Measurements from ENCODE around the gene ITIH1. TPM values are rescaled to one million over a fixed set of nuclear protein-coding genes. Genes with fewer than 3 reads are reported as not detected.

Gene ITIH1
- total RNA-seq, 1 donor from 2014 or later = not detected

DNA sequence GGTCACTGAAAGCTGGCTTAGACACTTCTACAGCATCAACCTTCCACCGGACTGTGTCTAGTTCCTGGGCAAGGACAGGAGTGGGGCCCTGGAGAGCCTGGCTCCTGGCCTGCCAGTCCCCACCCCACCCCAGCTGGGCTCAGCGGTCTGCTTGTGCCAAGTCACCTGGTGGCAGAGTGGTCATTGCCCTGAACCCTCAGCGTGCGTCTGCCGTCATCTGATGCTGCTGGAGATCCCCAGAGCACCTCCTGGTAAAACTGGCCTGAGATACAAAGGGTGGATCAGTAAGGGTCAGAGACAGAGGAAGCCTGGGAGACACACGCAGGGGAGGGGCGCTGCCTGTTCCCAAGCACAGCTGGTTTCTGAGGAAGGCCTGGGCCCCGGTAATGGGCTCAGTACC lies 36.4 kb downstream of the ITIH1 start:
- intact Hi-C loops (cut with micrococcal nuclease) = no loop called here

DNA sequence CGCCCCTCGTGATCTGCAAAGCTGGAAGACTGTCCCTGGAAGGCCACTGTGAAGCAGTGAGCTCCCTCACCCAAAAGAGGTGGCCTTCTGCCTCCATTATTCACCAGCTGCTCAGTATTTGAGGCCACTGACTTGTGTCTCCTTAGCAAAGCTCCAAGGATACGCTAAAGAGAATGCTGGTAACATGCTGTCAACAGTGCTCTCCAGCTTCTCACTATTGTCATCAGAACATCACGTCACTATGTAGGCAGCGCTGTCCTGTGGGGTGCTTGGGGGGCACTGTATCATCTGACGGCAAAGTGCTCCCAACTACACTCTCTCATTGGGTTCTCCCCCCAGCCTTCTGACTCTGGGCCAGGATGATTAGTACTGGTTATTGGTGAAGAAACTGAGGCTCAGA lies 38.8 kb downstream of the ITIH1 start:
- intact Hi-C loops (cut with micrococcal nuclease) = no loop called here

DNA sequence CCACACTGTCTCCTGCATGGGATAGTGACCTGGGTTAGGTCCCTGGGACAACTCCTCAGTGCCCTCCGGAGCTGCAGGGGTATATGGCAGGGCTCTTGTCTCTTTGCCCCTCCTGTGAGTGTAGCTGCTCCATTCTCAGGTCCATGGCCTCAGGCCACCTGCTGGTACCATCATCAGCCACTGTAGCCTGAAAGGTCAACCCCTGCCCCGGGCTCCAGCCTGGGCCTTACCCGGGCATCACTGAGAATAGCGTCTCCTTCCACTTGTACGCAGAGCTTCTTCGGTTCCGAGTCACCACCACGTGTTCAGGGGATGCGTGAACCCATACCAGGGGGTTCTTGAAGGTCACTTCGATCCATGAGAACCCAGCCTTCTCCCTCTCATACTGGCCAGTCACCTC lies 39.3 kb downstream of the ITIH1 start:
- intact Hi-C loops (cut with micrococcal nuclease) = no loop called here

DNA sequence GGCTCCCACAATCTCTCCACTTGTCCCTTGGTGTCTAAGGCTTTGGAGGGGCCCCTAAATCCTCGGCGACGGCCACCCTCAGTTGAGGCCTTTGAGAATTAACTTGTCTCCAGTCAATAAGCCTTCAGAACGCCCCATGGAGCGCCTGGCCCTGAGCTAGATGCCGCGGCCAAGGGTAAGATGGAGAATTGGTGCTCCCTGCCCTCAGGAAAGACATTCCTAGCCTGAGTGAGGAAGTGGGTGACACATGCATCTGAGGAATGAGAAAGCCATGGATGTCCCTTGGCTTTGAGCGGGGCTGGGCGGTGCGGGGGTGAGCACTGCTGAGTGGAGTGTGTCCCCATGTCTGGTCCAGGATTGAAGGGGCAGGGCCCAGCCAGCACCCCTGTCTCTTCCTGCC lies 39.8 kb downstream of the ITIH1 start:
- intact Hi-C loops (cut with micrococcal nuclease) = no loop called here

DNA sequence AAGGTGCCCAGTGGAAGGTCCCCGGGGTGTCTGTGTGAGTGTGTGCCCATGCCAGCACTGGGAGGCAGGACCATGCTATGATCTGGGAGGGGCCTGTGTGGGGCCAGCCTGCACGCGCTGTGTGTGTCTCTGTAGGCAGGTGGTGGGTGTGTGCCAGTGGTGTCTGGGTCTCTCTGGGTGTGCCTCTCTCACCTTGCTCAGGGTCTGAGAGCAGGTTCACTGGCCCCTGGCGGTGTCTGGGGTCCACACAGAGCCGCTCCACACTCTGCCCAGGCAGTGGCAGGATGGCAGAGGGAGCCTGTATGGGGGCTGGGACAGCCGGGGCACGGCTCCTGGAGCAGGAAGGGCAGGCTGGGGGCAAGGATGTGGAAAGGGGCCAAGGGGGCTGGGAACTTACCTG lies 40.5 kb downstream of the ITIH1 start:
- intact Hi-C loops (cut with micrococcal nuclease) = no loop called here

DNA sequence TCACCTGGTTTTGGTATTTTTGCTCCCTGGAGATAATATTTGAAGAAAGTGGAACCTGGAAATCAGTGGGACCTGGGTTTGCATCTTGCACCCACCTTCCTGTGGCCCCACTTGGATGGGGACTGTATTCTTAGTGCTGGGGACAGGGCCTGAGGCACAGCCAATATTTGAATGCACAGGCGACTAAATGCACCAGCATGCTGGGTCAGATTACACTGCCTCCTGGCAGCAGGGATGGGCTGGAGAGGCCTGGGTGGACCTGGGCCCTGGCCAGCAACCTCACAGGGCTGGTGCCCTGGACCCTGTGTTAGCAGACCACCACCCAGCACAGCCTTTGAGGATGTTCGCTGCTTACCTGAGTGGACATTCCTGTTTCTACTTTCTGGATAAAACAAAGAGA lies 42.5 kb downstream of the ITIH1 start:
- intact Hi-C loops (cut with micrococcal nuclease) = no loop called here

DNA sequence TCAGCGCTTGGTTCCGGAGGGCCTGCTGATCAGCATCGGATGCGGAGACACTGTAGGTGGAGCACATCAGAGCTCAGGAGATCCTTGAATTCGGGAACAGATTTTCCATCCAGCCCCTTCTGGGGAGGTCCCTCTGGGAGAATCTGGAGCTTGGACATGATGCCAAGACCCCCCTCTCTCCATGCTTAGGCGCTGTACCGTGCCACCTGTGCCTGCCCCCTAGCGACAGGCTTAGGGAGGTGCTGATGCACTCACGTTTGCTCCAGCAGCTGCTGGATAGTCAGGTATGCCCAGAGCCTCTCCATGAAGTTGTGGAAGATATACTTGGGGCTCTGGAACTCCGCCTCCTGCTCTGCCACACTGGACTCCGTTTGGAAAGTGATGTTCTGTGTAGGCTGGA lies 43.3 kb downstream of the ITIH1 start:
- intact Hi-C loops (cut with micrococcal nuclease) = no loop called here

DNA sequence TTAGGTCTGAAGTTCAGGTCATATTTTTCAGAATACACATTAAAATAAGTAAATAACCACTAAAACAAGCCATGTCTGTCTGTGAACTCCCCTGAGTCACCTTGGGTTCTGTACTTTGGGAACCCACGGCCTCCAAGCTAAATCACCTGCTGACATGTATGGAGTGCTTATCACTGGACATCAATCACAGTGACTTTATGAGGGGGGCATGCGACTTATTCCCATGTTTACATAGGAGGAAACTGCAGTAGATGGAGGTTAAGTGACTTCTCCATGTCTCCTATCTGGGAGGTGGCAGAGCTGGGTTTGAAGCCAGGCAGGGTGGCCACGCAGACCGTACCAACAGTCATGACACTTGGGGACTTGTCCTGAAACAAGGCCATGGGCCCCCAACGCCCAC lies 45.0 kb downstream of the ITIH1 start:
- intact Hi-C loops (cut with micrococcal nuclease) = no loop called here

DNA sequence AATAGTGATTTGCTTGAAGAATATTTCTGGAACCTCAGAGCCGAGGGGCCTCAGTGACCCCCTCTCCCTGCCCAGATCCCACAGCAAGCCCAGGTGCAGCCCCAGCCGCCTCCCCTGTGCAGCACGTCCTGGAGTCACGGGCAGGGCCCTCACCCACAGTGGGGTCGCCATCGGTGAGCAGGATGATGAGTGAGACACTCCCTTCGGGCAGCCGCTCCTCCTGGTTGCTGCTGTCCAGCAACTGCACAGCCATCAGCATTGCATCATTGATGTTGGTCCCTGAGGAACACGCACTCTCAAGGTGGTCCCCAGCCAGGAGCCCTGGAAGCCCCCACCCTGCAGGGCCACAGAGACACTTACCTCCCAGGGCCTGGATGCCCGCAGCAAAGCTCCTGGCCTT lies 46.6 kb downstream of the ITIH1 start:
- intact Hi-C loops (cut with micrococcal nuclease) = no loop called here

DNA sequence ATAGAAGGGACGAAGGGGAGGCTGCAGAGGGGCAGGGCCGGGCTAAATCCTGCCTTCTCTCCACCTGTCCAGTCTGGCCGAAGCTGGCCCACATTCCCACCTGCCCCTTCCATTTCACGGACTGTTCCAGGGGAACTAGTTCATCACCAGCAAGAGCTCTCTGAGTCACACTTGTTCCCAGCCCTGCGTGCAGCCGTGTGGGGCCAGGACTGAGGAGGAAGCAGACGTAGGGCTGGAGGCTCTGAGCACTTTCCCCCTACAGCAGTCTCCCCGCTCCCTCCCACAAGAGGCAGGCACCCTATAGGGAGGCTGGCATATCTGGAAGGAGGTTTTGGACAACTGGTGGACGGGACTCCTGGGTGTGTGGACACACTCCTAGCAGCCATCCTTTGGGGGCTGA lies 50.0 kb downstream of the ITIH1 start:
- intact Hi-C loops (cut with micrococcal nuclease) = no loop called here

DNA sequence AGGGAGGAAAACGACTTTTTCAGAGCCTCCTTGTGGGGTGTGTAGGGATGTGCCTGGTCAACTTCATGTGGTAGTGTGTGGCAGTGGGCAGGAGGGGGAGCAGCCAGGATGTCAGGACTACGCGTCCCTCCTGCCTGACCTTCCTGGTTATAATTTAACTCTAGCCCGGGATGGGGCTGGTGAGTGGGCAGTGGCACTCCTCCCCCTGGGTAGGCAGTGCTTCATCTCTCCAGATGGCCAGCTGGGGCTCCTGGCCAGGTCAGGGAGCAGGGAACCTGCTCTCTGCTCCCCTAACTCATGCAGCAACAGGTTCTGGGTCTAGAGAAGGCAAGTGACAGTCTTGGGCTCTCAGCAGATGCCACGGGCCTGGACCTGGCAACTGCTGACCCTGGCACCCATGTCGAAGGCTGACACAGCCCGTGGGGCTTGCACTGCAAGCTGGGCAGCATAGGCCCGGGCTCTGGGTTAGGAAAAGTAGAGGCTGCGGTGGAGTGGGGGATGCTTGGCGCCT lies 50.5 kb downstream of the ITIH1 start:
- intact Hi-C loops (cut with micrococcal nuclease) = no loop called here

DNA sequence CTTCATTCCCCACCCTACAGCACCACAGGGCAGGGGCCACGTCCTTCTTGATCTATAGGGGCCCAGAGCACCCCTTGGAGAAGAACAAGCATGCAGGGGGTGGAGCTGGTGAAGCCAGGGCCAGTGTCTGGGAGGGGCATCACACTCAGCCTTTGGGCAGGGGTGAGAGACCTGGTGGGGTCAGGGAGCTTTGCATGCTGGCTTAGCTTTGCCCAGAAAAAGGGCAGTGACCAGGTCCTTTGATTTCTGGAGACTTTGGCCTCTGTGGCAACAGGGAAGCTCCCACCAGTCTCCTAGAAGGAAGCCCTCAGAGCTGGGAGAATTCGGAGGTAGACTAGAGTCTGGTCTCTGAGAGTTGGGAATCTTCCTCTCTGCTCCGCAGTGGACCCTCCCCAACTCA lies 52.1 kb downstream of the ITIH1 start:
- intact Hi-C loops (cut with micrococcal nuclease) = no loop called here

DNA sequence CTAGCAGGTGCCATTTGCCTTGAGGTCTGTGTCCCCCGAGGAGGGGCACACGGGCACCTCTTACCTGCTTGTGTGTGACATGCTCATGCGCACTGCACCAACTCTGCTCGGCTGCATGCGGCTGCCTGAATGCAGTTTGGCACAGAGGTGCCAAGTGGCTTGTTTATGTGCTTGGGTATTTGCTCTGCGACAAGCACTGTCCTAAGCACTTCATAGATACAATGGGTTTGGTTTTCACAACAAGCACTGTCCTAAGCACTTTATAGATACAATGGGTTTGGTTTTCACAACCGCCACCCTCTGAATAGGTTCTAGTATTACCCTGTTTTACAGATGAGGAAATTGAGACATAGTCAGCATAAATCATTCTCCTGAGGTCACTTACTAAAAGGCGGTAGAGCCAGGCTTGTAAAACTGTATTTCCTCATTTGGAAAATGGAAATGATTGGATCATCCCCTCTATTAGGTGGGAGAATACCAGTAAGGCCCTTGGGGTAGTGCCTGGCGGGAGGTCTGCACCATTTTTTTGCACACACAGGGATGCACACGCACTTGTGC lies 52.6 kb downstream of the ITIH1 start:
- intact Hi-C loops (cut with micrococcal nuclease) = no loop called here

DNA sequence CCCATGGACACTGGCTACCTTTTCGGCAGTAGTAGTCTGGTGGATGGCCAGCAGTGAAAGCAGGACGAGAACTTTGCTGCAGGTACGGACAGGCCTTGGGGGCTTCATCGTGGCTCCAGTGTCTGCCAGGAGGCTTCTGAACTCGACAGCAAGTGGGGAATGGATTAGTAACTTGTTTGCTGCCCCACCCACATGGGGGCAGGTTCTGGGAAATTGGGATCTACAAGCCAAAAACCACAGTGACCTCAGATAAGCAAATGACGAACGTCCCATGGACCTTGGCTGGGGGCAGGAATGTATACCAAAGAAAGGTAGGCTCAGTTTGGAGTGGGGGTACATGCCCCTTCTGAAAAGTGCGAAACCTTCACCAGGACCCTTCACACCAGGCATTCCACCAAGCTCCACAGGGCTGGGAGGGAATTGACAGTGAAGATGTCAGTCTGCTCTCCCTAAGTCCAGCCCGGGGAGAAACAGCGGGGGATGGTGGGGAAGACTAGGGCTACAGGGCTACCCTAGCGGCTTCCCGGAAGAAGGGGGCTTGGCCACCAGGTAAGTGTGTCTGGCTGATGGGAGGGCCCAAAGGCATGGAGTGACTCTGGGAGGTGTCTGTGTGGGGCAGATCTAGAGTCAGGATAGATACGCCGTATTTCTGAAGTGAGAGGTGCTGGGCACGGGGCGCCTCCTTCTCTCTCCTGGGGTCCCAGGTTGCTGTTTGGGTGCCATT lies 53.3 kb downstream of the ITIH1 start, which contains the start of gene ITIH4:
Gene ITIH4 (minus strand): TSS at position 138 of the 724 bp plus-strand sequence. CDS start 30 bp downstream, at position 108.
- intact Hi-C loops (cut with micrococcal nuclease) = no loop called here

DNA sequence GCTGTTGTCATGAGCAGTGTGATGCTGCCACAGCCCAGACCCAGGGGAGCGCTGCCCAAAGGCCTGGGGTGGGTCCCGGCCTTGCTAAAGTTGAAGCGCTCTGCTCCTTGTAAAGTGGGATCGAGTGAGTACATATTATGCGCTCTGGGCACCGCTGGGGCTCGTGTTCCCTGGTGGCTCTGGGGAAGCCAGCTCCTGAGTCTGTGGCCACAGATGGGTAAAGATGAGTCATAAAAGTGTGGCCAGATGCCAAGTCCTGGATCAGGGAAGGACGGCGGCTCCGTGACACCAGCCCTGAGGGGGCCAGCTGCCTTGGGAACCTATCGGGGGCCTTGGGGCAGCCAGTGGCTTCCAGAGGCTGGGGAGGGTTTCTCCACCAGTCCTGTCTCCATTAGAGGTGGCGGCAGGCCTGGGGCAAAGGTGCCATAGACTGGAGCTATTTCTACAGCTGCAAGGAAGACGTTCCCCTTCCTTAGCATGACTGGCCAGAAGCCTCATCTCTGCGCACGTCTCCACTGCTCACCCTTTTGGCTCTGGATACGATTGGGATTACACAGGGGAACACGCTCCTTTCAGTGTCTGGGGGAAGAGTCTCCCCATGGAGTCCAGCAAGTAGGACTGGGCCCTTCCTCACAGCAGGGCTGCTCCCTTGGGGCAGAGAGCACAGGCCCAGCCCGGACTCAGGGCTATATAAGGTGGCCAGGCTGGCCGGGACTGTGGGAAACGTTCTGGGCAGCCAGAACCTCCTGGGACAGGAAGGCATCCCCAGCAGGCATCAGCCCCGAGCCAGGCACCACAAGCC lies 54.3 kb downstream of the ITIH1 start:
- intact Hi-C loops (cut with micrococcal nuclease) = no loop called here

DNA sequence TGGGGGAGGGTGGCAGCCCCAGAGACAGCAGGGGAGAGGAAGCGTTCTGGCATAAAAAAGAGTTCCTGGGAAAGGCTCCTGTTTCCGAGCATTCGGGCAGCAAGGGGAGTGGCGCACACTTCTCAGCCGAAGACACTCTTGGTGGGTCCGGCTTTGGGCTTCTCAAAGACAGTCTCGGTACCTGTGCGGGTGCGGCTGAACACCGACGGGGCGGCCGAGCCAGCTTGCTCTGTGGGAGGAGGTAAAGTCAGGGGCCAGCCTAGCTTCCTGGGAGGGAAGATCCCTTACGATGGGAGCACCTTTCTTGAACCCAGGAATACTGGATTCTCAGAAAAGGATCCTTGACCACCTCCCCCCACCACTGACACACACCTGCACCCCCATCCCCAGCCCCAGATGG lies 55.8 kb downstream of the ITIH1 start:
- intact Hi-C loops (cut with micrococcal nuclease) = no loop called here

DNA sequence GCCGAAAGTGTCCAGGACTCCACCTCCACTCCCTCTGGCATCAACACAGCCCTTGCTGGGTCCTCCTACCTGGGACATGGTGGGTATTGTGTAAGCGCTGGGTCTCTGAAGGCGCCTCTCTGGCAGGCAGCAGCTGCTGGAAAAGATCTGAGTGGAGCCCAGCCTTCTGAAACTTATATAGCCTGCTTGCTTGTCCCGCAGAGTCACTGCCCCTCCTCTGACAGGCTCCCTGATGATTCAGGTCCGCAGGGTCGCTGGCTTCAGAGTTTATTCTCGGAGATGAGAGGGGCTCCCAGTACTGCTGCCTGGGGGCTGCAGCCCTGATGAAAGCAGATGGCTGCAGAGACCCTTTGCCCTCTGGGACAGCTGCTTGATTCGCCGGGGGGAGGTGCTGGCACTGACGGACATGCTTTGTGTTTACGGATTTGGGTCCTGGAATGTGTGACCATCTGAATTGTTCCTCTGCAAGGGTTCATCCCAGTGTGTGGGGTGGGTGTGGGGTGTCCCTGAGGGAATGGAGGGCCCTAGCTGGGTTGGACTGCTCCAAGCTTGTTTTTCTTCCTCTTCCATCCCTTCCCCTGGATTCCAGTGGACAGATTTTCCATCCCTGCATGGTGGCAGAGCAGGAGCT lies 57.6 kb downstream of the ITIH1 start, which contains the start of gene MUSTN1:
Gene MUSTN1 (minus strand): TSS at position 149 of the 631 bp plus-strand sequence. CDS start 71 bp downstream, at position 78.
- intact Hi-C loops (cut with micrococcal nuclease) = no loop called here

DNA sequence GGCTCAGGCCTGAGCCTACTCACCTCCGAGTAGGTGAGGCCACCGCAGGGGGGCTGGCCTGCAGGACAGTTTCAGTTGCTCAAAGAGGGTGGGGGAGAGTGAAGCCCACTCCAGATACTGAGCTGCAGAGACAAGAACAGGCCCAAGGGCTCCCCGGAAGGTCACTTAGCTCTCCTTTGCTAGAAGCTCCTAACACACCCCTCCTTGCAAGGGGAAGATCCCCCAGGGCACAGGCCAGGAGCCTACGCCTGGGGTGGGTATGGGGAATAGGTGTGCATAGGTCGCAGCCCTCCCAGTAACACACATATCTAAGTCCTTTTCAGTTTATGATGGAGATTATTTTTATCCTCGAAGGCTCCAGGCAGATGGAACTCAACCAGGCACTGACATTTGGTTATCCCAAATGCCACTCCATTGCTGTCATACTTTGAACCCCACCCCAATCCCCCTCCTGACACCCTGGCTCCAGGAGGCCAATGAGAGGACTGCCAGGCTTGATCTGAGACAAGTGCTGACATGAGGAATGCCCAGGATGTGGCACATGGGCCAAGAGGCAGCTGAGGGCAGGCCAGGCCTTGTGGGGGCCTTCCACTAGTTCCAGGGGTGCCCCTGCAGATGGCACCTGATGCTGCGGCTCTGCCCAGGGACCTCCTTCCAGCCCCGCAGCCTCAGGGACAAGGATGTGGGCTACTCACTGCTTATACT lies 58.5 kb downstream of the ITIH1 start:
- intact Hi-C loops (cut with micrococcal nuclease) = no loop called here

DNA sequence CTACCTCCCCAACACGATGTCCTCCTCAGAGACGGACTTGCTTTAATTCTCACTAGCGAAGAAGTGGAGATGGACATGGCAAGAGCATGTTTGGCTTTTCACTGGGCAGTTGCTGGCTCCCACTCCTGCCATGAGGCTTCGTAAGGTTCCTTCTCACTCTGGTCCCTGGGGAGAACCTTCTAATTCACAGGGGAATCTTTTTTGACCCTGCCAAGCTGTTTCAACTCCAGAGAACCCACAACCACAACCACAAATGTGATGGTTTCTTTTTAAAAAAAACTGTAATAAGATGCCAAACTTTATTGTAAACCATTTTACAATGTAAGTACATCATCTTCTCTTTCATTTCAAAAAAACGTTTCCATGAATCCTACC lies 59.1 kb downstream of the ITIH1 start:
- intact Hi-C loops (cut with micrococcal nuclease) = no loop called here

DNA sequence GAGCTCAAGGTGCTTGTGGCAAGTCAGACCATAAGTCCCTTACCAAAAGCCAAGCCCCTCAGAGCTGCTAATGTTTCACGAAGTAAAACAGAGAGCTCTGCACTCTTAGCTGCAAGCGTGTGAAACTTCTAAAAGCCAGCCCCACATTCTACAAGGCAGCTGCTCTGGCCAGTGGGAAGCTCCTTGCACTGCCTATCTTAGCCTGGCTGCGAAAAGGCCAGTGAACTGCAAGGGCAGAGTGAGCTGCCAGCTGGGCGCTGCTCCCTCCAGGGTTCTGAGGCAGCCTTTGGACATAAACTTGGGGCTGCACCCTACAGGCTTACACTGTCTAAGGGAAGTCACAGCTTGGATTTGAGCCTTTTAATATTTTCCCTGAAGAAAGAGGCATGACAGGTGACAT lies 59.6 kb downstream of the ITIH1 start:
- intact Hi-C loops (cut with micrococcal nuclease) = no loop called here
